ENCODE results near the gene COG3. TPM values are rescaled to one million over a fixed set of nuclear protein-coding genes. Genes with fewer than 3 reads are reported as not detected.
A peak's percentile ranks its signal among the peaks of the same experiment; 100 is the strongest.

The COG3 gene
- total and polyA plus RNA-seq, 2 of the 13 experiments (the other 11 are each of a cell fraction or from before 2014, with no cell fraction given): 37.8 to 47.5 TPM

DNA sequence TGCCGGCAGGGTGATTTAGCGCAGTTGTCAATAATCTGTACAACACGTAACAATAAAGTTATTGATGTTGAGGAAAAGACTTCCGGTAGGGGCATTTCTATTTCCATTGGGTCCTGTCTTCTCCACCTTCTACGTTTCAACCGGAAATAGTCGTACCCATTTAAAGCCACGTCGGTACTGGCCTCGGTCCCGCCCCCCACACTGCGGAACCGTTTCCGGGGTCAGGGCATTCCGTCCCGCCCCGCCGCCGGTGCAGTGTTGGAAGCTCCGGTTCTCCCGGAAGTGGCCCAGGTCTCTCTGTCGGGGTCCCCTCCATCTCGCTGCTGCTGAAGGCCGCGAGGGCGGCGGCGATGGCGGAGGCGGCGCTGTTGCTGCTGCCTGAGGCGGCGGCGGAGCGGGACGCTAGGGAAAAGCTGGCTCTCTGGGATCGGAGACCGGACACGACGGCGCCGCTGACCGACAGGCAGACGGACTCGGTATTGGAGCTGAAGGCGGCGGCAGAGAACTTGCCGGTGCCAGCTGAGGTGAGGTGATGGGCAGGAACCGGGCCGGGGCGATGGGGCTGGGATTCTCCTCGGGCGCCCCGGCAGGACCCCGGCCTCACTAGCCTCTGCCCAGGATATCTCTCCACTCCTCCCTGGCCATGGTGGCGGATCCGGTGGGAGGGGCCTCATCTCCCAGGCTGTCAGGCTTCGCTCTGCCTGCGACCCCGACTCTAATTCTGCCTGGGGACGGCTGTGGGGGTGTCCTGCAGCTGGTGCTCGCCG is at the start of gene COG3 (continued):
- no peak; the same call in 1 of the 2 replicates for TF ChIP-seq ZNF552 (CRISPR knock-in tag; IDR thresholded peaks at IDR 0.05; ENCODE audit: borderline replicate concordance)
- no peak for TF ChIP-seq ZBTB1 (CRISPR knock-in tag; IDR thresholded peaks at IDR 0.05; ENCODE audit: borderline replicate concordance)
- TF ChIP-seq ZFP41 (CRISPR knock-in tag; IDR thresholded peaks at IDR 0.05; ENCODE audit: borderline replicate concordance): no peak
- peak; percentile 89 for TF ChIP-seq ZNF547 (CRISPR knock-in tag; IDR thresholded peaks at IDR 0.05)
- TF ChIP-seq, protein P1, sequence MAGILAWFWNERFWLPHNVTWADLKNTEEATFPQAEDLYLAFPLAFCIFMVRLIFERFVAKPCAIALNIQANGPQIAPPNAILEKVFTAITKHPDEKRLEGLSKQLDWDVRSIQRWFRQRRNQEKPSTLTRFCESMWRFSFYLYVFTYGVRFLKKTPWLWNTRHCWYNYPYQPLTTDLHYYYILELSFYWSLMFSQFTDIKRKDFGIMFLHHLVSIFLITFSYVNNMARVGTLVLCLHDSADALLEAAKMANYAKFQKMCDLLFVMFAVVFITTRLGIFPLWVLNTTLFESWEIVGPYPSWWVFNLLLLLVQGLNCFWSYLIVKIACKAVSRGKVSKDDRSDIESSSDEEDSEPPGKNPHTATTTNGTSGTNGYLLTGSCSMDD (CRISPR knock-in tag; IDR thresholded peaks at IDR 0.05): no peak
- no peak for TF ChIP-seq ZNF704 (CRISPR knock-in tag; IDR thresholded peaks at IDR 0.05; ENCODE audit: borderline replicate concordance)
- TF ChIP-seq ARNT (IDR thresholded peaks at IDR 0.05): no peak
- TF ChIP-seq RBM22 (optimal IDR thresholded peaks at IDR 0.05; ENCODE audit: low read length): no peak
- TF ChIP-seq MAZ (IDR thresholded peaks at IDR 0.05; ENCODE audit: borderline replicate concordance, low read depth, low read length): no peak
- TF ChIP-seq MAZ (CRISPR knock-in tag; IDR thresholded peaks at IDR 0.05; ENCODE audit: low read depth): no peak; the same call in 1 of the 2 replicates
- peak; percentile 96; the same call in 1 of the 2 replicates for TF ChIP-seq ZFP82 (CRISPR knock-in tag; IDR thresholded peaks at IDR 0.05; ENCODE audit: borderline replicate concordance)
- no peak for TF ChIP-seq SMAD3 (CRISPR knock-in tag; IDR thresholded peaks at IDR 0.05)
- TF ChIP-seq PHF8 (CRISPR knock-in tag; IDR thresholded peaks at IDR 0.05): peak; percentile 85
- TF ChIP-seq MEIS1 (CRISPR knock-in tag; IDR thresholded peaks at IDR 0.05; ENCODE audit: borderline replicate concordance): peak; percentile 86
- TF ChIP-seq SNRNP70 (IDR thresholded peaks at IDR 0.05; ENCODE audit: low read depth, low read length): no peak
- TF ChIP-seq PITX1 (CRISPR knock-in tag; IDR thresholded peaks at IDR 0.05): peak; percentile 66; the same call in 1 of the 2 replicates
- TF ChIP-seq MXD4 (CRISPR knock-in tag; IDR thresholded peaks at IDR 0.05): peak; percentile 53; the same call in 1 of the 2 replicates
- TF ChIP-seq DZIP1 (CRISPR knock-in tag; IDR thresholded peaks at IDR 0.05): peak; percentile 52; the same call in 1 of the 2 replicates
- TF ChIP-seq KMT2A (CRISPR knock-in tag; IDR thresholded peaks at IDR 0.05): peak; percentile 52
- no peak for TF ChIP-seq MLXIP (CRISPR knock-in tag; IDR thresholded peaks at IDR 0.05; ENCODE audit: borderline replicate concordance)
